ENCODE measurements around the gene AFG1L.
A peak's percentile ranks its signal among the peaks of the same experiment; 100 is the strongest.

The AFG1L gene

GRCh38 chr6:108464418-108465097 lies 169.7 kb downstream of the AFG1L start:
- DNase-seq, result no peak

- DNase-seq, result no peak
Observed at GRCh38 chr6:108465098-108465495, 170.2 kb downstream of the AFG1L start.

GRCh38 chr6:108468346-108468745 lies 173.5 kb downstream of the AFG1L start:
- no peak for DNase-seq

GRCh38 chr6:108469316-108469715 lies 174.5 kb downstream of the AFG1L start:
- no peak for DNase-seq

GRCh38 chr6:108473197-108473596 lies 178.3 kb downstream of the AFG1L start:
- no peak for DNase-seq

- no peak for DNase-seq
Observed at GRCh38 chr6:108476376-108476775, 181.5 kb downstream of the AFG1L start.

- no peak for DNase-seq
Observed at GRCh38 chr6:108476847-108477430, 182.1 kb downstream of the AFG1L start.

- no peak for DNase-seq
Observed at GRCh38 chr6:108482559-108482958, 187.7 kb downstream of the AFG1L start.

GRCh38 chr6:108484016-108484415 lies 189.2 kb downstream of the AFG1L start:
- no peak for DNase-seq

- DNase-seq, result no peak
Observed at GRCh38 chr6:108489699-108490098, 194.8 kb downstream of the AFG1L start.

- peak; percentile 20 for DNase-seq
Observed at GRCh38 chr6:108492131-108492766, 197.4 kb downstream of the AFG1L start.

GRCh38 chr6:108494434-108494833 lies 199.6 kb downstream of the AFG1L start:
- DNase-seq, result no peak

GRCh38 chr6:108497883-108498282 lies 203.0 kb downstream of the AFG1L start:
- DNase-seq, result peak; percentile 16

GRCh38 chr6:108501559-108501958 lies 206.7 kb downstream of the AFG1L start:
- DNase-seq, result no peak

GRCh38 chr6:108502832-108503231 lies 208.0 kb downstream of the AFG1L start:
- no peak for DNase-seq

- DNase-seq, result no peak
Observed at GRCh38 chr6:108507316-108507715, 212.5 kb downstream of the AFG1L start.

- DNase-seq, result no peak
Observed at GRCh38 chr6:108510461-108511319, 215.8 kb downstream of the AFG1L start.

GRCh38 chr6:108518714-108519576 lies 224.1 kb downstream of the AFG1L start:
- peak; percentile 5 for DNase-seq

GRCh38 chr6:108521616-108522107 lies 226.8 kb downstream of the AFG1L start:
- DNase-seq, result no peak

- DNase-seq, result no peak
Observed at GRCh38 chr6:108523697-108524096, 228.8 kb downstream of the AFG1L start.

- DNase-seq, result no peak
Observed at GRCh38 chr6:108524528-108525248, 229.8 kb downstream of the AFG1L start.

Measured in NCI-H1694 treated with DMSO at 0.1 percent for 48 hours (cell line).